HFFc6 (cell line): ENCODE measurements around the gene EBLN2. TPM values are rescaled to one million over a fixed set of nuclear protein-coding genes. Genes with fewer than 3 reads are reported as not detected.

Experiments
- DNase-seq: peaks from one replicate; pipeline ENCODE4 v3.0.0-alpha.2; 2018
- H3K27ac Mint-ChIP-seq: 2 replicates; pipeline ENCODE4 v1.8.0; 2020; ENCODE audit warnings: mild to moderate bottlenecking, mixed read lengths
- H3K27me3 Mint-ChIP-seq: 2 replicates; pipeline ENCODE4 v1.8.0; 2021; ENCODE audit warnings: mild to moderate bottlenecking, moderate library complexity, mixed read lengths; ENCODE audit not compliant: insufficient read depth
- H3K36me3 Mint-ChIP-seq: 2 replicates; pipeline ENCODE4 v1.8.0; 2021; ENCODE audit warnings: low read depth, mixed read lengths
- H3K4me1 Mint-ChIP-seq: 2 replicates; pipeline ENCODE4 v1.8.0; 2020; ENCODE audit warnings: low read depth, mixed read lengths
- H3K4me3 Mint-ChIP-seq: 2 replicates; pipeline ENCODE4 v1.8.0; 2020; ENCODE audit warnings: mild to moderate bottlenecking, moderate library complexity, mixed read lengths
- H3K9me3 Mint-ChIP-seq: 2 replicates; pipeline ENCODE4 v1.8.0; 2020; ENCODE audit warnings: mild to moderate bottlenecking, mixed read lengths
- total RNA-seq, 6 experiments: library from RNA; stranded (reverse); fragmentation: NEBNext Ultra II Directional; extraction: Animal tissue kit (Norgen Biotek cat#: 25700); gene quantifications; 2 replicates in 1 of 6; 3 replicates in 5 of 6; pipeline ENCODE4 v1.2.3, GENCODE V29; 2021
- TF ChIP-seq, protein P1 (sequence below): fragments of 200-600 bp; sonication (generic); IDR thresholded peaks from 2 replicates; pipeline ENCODE4 v1.5.0; 2021; ENCODE audit warnings: antibody characterized with exemption, mild to moderate bottlenecking

The EBLN2 gene
- total RNA-seq, 6 experiments from 2014 or later: 1.5 to 1.9 (median 1.7) TPM

DNA sequence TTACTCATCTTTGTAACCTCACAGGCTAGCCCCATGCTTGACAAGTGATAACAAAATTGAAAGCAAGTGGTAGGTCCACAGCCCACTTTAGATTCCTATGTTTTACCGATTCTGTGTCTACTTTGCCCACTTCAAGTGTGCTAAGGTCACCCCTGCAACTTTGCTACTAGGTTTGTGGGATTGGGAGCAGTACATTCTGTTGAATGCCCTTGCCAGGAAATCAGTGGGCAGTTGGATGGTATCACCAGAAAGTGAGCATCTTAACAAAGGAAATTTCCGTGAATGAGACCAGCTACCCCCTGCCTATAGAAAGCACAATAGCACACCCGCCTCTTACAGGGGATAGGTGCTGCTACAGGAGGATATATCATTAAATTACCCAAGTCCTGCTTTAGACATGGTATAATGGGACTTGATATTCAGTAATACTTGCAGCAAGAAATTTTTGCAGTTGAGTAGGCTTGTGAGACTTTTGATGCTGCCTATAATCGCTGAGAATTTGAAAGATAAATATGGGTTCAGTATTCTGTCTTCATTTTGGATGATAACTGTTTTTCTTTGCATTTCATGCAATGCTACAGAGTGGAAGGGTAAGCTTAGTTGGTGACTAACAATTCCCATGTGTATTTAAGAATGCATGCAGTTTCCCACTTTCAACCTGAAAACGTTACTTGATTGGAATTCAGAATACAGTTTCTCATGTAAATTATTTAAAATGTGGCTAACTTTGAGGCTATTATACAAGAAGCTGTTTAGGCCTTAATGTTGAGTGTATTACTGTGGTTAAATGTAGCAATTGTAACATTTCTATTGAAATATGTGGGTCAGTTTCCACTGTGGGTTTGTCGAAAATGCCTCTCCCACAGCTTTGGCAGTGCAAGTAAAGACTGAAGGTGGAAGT lies 9.5 kb downstream of the EBLN2 start:
- TF ChIP-seq, protein P1, sequence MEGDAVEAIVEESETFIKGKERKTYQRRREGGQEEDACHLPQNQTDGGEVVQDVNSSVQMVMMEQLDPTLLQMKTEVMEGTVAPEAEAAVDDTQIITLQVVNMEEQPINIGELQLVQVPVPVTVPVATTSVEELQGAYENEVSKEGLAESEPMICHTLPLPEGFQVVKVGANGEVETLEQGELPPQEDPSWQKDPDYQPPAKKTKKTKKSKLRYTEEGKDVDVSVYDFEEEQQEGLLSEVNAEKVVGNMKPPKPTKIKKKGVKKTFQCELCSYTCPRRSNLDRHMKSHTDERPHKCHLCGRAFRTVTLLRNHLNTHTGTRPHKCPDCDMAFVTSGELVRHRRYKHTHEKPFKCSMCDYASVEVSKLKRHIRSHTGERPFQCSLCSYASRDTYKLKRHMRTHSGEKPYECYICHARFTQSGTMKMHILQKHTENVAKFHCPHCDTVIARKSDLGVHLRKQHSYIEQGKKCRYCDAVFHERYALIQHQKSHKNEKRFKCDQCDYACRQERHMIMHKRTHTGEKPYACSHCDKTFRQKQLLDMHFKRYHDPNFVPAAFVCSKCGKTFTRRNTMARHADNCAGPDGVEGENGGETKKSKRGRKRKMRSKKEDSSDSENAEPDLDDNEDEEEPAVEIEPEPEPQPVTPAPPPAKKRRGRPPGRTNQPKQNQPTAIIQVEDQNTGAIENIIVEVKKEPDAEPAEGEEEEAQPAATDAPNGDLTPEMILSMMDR: no peak
- Mint-ChIP-seq H3K27me3 (no peaks in the 10 kb centered on the region), H3K36me3 (no peaks in the 10 kb centered on the region), H3K9me3 (no peaks in the 10 kb centered on the region), H3K27ac (peak overlapping the region; percentile 48; the same call in 1 of the 2 replicates), H3K4me1 (peaks cover 24% of the 10 kb centered on the region), H3K4me3 (no peak overlapping the region)
- no peak for DNase-seq

DNA sequence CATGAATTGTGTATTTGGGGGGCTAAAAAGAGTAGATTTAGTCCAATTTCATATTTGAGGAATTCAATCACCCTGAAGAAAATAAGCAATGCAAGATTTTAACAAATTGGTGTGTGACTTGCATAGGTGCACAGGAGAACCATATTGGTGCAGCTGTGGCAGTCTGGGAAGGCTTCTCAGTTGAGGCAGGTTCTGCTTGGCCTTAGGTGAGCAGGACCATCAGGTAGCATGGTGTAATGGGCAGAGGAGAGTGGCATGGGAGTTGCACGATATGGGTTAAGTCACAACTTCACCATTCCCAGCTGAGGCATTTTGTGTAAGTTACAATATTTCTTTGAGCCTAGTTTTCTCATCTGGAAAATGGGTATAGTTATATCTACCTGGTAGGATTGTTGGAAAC lies 10.5 kb downstream of the EBLN2 start:
- no peaks in the 10 kb centered on the region for H3K9me3 Mint-ChIP-seq
- no peak for DNase-seq
- TF ChIP-seq, protein P1: no peak
- H3K4me3 Mint-ChIP-seq: no peak overlapping the region
- H3K36me3 Mint-ChIP-seq: no peaks in the 10 kb centered on the region
- no peak overlapping the region for H3K27ac Mint-ChIP-seq
- H3K27me3 Mint-ChIP-seq: no peaks in the 10 kb centered on the region
- peaks cover 20% of the 10 kb centered on the region for H3K4me1 Mint-ChIP-seq

DNA sequence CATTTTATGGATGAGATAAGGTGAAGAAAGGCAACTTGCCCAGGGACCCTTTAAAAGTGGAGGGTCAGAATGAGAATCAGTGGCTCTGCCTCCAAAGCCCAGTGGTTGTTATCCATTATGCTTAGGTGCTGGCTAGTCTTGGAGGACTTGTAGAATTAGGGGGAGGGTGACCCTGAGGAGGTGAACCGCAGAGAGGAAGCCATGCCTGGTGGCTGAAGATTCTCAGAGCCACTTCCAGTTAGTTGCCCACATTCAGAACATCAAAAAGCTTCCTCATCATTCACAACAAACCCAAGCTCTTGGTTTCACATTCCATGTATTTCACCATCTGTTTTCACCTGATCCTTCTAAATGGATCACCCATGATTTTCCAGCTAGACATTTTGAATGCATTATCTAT lies 11.2 kb downstream of the EBLN2 start:
- DNase-seq: no peak
- Mint-ChIP-seq H3K4me1 (peaks cover 20% of the 10 kb centered on the region), H3K4me3 (no peak overlapping the region), H3K9me3 (no peaks in the 10 kb centered on the region), H3K36me3 (no peaks in the 10 kb centered on the region), H3K27ac (no peak overlapping the region), H3K27me3 (no peaks in the 10 kb centered on the region)
- TF ChIP-seq, protein P1: no peak

DNA sequence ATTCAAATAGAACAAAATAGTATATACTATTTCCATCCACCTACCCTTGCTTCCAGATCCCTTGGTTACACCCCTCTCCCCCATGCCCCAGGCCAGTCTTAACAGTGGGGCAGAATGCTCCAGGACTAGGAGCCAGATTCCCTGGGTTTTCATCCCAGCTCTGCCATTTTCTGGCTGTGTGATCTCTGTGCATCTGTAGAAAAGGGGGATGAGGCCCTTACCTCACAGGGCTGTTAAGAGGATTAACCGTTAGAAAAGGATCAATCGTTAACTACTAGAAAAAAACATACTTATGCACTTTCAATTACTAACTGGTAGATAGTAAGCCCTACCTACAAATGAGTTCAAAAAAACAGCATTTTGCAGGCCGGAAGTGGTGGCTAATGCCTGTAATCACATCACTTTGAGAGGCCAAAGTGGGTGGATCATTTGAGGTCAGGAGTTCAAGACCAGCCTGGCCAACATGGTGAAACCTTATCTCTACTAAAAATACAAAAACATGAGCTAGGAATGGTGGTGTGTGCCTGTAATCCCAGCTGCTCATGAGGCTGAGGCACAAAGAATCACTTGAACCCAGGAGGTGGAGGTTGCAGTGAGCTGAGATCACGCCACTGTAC lies 11.7 kb downstream of the EBLN2 start:
- peaks cover 20% of the 10 kb centered on the region for H3K4me1 Mint-ChIP-seq
- TF ChIP-seq, protein P1: no peak
- no peaks in the 10 kb centered on the region for H3K36me3 Mint-ChIP-seq
- DNase-seq: no peak
- no peaks in the 10 kb centered on the region for H3K27me3 Mint-ChIP-seq
- H3K9me3 Mint-ChIP-seq: no peaks in the 10 kb centered on the region
- no peak overlapping the region for H3K27ac Mint-ChIP-seq
- H3K4me3 Mint-ChIP-seq: no peak overlapping the region

DNA sequence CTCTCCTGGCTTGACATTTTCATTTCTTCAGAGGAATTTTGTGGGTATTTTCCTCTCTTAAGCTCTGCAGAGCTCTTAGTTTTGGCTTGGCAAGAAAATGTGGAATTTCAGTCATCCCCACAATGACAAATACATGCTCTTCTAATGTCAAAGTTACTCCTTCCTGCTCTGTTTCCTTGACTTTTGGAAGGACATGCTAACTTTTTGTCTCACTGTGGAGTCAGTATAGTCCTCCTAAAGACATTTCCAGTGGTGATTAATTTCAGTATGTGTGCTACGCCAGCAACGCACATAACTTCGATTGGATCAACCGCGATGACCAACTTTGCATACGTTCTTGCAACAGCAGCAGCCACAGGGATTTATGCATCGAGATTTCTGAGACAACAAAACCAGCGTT lies 13.3 kb downstream of the EBLN2 start:
- no peak overlapping the region for H3K27ac Mint-ChIP-seq
- H3K9me3 Mint-ChIP-seq: no peaks in the 10 kb centered on the region
- no peaks in the 10 kb centered on the region for H3K27me3 Mint-ChIP-seq
- TF ChIP-seq, protein P1: no peak
- no peak overlapping the region for H3K4me3 Mint-ChIP-seq
- peaks cover 20% of the 10 kb centered on the region for H3K4me1 Mint-ChIP-seq
- no peaks in the 10 kb centered on the region for H3K36me3 Mint-ChIP-seq
- no peak for DNase-seq
